Measurements from ENCODE around the gene RHEB.

DNA sequence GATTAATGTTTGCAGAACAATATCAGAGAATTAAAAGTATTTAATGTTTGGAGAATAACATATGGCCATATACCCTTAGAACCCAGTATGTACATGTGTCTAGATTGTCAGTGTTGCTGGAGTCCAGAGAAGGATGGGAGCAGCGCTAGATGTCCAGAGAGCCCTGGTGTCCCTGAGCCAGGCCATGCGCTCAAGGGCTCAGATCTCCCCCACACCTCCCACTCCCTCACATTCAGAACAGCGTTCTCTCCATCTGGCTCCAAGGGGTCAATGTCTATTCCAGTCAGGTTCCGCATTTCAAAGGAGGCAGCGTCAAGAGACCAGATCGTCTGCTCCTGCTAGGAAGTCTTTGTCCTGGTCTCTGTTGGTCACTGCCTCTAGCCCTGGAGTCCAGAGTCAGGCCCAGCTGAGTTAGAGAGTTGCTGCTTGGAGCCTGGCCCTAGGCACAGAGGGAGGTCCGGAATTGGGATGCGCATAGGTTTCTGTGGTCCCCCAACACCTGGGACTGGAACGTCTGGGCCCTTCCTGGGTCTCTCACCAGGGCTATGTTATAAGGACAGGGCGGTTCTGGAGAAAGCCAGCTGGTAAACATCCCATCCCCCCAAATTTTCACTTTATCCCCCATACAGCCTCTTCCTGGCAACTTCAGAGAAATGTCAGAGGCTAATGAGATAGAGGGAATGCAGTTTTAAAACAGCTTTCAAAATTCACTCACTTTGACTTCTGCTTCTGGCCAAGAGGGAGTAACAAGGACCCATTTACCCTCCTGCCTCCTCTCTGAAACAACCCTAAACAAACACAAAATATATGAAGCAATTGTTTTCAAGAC lies 103.4 kb downstream of the RHEB start:
- TF ChIP-seq GATA2 (IDR thresholded peaks at IDR 0.05; ENCODE audit: low read depth, low read length), result no peak
- no peak for TF ChIP-seq GATA3 (IDR thresholded peaks at IDR 0.05; ENCODE audit: low read depth, low read length)
